PC-3 (cell line): ENCODE data around the gene COL4A6.

Source experiments
- EZH2 ChIP-seq: fragments of 300-600 bp; sonication (generic); IDR thresholded peaks from one replicate; pipeline ENCODE4 v1.6.1; 2017; ENCODE audit warnings: antibody characterized with exemption, mild to moderate bottlenecking, low read length; ENCODE audit not compliant: unreplicated experiment
- TF ChIP-seq, protein P1 (sequence below): fragments of 300-600 bp; sonication (generic); conservative IDR thresholded peaks from 2 replicates; pipeline ENCODE4 v1.5.1; 2017; ENCODE audit warnings: antibody characterized with exemption, low read depth, mild to moderate bottlenecking, low read length

DNA sequence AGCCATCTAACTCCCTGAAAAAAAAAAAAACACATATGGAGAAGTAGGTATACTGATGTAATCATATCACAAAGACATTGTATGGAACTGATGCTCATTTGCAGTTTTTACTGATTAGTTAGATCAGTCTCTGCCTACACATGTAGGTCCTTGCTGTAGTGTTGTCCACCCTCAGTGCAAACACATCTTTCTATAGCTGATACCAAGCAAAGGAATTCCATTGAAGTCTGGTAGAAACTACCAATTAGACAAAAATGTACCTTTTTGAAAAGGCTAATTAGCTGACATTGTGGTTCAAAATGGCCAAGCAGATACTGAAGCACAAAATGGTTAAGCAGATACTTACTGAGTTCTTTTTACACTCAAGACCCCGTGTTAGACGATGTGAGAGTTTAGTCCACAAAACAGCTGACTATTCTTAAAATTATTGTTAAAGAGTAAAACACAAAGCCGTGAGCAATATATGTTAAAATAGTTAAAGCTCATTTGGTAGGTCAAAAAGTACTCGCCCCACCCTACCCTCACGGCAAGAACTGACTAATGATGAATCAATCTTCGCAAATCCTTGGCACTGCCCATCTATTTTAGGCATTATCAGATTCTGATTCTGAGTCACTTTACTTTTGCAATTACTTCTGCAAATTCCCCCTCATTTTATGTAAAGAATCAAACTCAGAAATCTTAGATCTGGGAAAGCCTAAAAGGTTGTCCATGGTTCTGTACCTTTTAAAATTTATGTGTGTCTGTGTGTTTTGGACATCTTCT lies 40.4 kb downstream of the COL4A6 start:
- TF ChIP-seq, protein P1, sequence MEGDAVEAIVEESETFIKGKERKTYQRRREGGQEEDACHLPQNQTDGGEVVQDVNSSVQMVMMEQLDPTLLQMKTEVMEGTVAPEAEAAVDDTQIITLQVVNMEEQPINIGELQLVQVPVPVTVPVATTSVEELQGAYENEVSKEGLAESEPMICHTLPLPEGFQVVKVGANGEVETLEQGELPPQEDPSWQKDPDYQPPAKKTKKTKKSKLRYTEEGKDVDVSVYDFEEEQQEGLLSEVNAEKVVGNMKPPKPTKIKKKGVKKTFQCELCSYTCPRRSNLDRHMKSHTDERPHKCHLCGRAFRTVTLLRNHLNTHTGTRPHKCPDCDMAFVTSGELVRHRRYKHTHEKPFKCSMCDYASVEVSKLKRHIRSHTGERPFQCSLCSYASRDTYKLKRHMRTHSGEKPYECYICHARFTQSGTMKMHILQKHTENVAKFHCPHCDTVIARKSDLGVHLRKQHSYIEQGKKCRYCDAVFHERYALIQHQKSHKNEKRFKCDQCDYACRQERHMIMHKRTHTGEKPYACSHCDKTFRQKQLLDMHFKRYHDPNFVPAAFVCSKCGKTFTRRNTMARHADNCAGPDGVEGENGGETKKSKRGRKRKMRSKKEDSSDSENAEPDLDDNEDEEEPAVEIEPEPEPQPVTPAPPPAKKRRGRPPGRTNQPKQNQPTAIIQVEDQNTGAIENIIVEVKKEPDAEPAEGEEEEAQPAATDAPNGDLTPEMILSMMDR = no peak
- TF ChIP-seq EZH2 = no peak
